HepG2 (cell line): Measurements from ENCODE around the gene EFNA3. TPM values are rescaled to one million over a fixed set of nuclear protein-coding genes. Genes with fewer than 3 reads are reported as not detected.

Experiments
- ARID5B ChIP-seq: IDR thresholded peaks from 2 replicates; pipeline ENCODE4 v1.4.0; 2020; ENCODE audit warnings: mild to moderate bottlenecking, missing genetic modification reagents
- ATF7 ChIP-seq, 2 experiments: fragments of 450-650 bp in 1 of 2; sonication (generic) in 1 of 2; formaldehyde crosslinking in 1 of 2; IDR thresholded peaks; 2 replicates each; pipeline versions ENCODE4 v1.4.0 to v1.6.1; 2016 to 2020; ENCODE audit warnings: antibody characterized with exemption in 1 of 2, mild to moderate bottlenecking in 1 of 2, missing genetic modification reagents in 1 of 2
- KLF11 ChIP-seq: IDR thresholded peaks from 2 replicates; pipeline ENCODE4 v1.6.1; 2016; ENCODE audit warnings: missing compliant biosample characterization
- MXD1 ChIP-seq: sonication (generic); formaldehyde crosslinking; IDR thresholded peaks from 2 replicates; pipeline ENCODE4 v1.4.0; 2020; ENCODE audit warnings: mild to moderate bottlenecking, missing genetic modification reagents
- RAD21 ChIP-seq: fragments of 450-650 bp; formaldehyde crosslinking; IDR thresholded peaks from 2 replicates; pipeline ENCODE4 v1.5.0; 2020; ENCODE audit warnings: mild to moderate bottlenecking
- ZHX2 ChIP-seq, 2 experiments: sonication (generic) in 1 of 2; formaldehyde crosslinking in 1 of 2; IDR thresholded peaks; 2 replicates each; pipeline versions ENCODE4 v1.6.1 to v1.9.0; 2014 to 2022; ENCODE audit warnings: antibody characterized with exemption in 1 of 2, borderline replicate concordance in 1 of 2, inconsistent platforms in 1 of 2, low read depth in 1 of 2, missing genetic modification reagents in 1 of 2
- ZKSCAN1 ChIP-seq: fragments of 150-350 bp; IDR thresholded peaks from 2 replicates; pipeline ENCODE4 v1.6.1; 2014; ENCODE audit warnings: low read length
- ZNF276 ChIP-seq: sonication (generic); formaldehyde crosslinking; IDR thresholded peaks from 2 replicates; pipeline ENCODE4 v1.4.0; 2020; ENCODE audit warnings: mild to moderate bottlenecking, low read depth, missing genetic modification reagents
- ZNF333 ChIP-seq: sonication (generic); formaldehyde crosslinking; IDR thresholded peaks from 2 replicates; pipeline ENCODE4 v1.4.0; 2020; ENCODE audit warnings: mild to moderate bottlenecking, missing genetic modification reagents, borderline replicate concordance
- ZNF335 ChIP-seq: sonication (generic); formaldehyde crosslinking; IDR thresholded peaks from 2 replicates; pipeline ENCODE4 v1.4.0; 2020; ENCODE audit warnings: missing genetic modification reagents
- ZNF44 ChIP-seq: sonication (generic); formaldehyde crosslinking; IDR thresholded peaks from 2 replicates; pipeline ENCODE4 v1.5.1; 2020; ENCODE audit warnings: mild to moderate bottlenecking, missing genetic modification reagents
- ZNF572 ChIP-seq: sonication (generic); formaldehyde crosslinking; IDR thresholded peaks from 2 replicates; pipeline ENCODE4 v1.5.1; 2020; ENCODE audit warnings: mild to moderate bottlenecking, missing genetic modification reagents
- ZNF777 ChIP-seq: sonication (generic); formaldehyde crosslinking; IDR thresholded peaks from 2 replicates; pipeline ENCODE4 v1.4.0; 2020; ENCODE audit warnings: missing genetic modification reagents
- polyA plus RNA-seq, 8 experiments: library from polyadenylated mRNA; depleted of rRNA in 3 of 8; stranded (reverse) in 7 of 8; unstranded in 1 of 8; fragments of >200 nt; fragmentation: Illumina TruSeq in 4 of 8; extraction: Trizol in 4 of 8; gene quantifications; 2 replicates each; pipeline versions ENCODE4 v1.2.1 to v1.2.3, GENCODE V29; 2011 to 2016; ENCODE audit warnings: low read depth in 4 of 8, missing spikeins in 1 of 8, mixed read lengths in 1 of 8; ENCODE audit not compliant: insufficient read depth in 1 of 8
- total RNA-seq, 5 experiments: library from RNA; depleted of rRNA; stranded (reverse); fragments of >200 nt; fragmentation: Illumina TruSeq; extraction: Trizol; gene quantifications; 2 replicates each; pipeline ENCODE4 v1.2.3, GENCODE V29; 2016; ENCODE audit warnings: low read depth in 1 of 5
- TF ChIP-seq, protein P1 (sequence below): conservative IDR thresholded peaks from 2 replicates; pipeline ENCODE4 v1.6.1; 2018; ENCODE audit warnings: missing genetic modification reagents

Gene EFNA3
- total and polyA plus RNA-seq, 2 of the 13 experiments (the other 11 are each of a cell fraction or from before 2014, with no cell fraction given) = 1.0 to 5.7 TPM

GRCh38 chr1:155125946-155126555 is 47.4 kb downstream of the EFNA3 start (continued):
- TF ChIP-seq ZHX2 (IDR thresholded peaks at IDR 0.05; ENCODE audit: low read depth) = peak; percentile 58; the same call in 1 of the 2 replicates
- no peak for TF ChIP-seq ZHX2 (CRISPR knock-in tag; IDR thresholded peaks at IDR 0.05; ENCODE audit: borderline replicate concordance)
- TF ChIP-seq ZNF777 = peak; percentile 86
- peak; percentile 93 for TF ChIP-seq KLF11 (CRISPR knock-in tag)
- peak; percentile 86; the same call in 1 of the 2 replicates for TF ChIP-seq ZNF276 (CRISPR knock-in tag)
- peak; percentile 95 for TF ChIP-seq ZNF335 (CRISPR knock-in tag)
- TF ChIP-seq MXD1 (CRISPR knock-in tag) = peak; percentile 92
- TF ChIP-seq RAD21 (CRISPR knock-in tag) = peak; percentile 68
- TF ChIP-seq ZNF44 (CRISPR knock-in tag) = peak; percentile 85; the same call in 1 of the 2 replicates
- TF ChIP-seq ZKSCAN1 = 0 out of 2 replicates have a peak, but pooled peaks have one; percentile 7
- TF ChIP-seq, protein P1, sequence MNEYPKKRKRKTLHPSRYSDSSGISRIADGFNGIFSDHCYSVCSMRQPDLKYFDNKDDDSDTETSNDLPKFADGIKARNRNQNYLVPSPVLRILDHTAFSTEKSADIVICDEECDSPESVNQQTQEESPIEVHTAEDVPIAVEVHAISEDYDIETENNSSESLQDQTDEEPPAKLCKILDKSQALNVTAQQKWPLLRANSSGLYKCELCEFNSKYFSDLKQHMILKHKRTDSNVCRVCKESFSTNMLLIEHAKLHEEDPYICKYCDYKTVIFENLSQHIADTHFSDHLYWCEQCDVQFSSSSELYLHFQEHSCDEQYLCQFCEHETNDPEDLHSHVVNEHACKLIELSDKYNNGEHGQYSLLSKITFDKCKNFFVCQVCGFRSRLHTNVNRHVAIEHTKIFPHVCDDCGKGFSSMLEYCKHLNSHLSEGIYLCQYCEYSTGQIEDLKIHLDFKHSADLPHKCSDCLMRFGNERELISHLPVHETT (CRISPR knock-in tag) = peak; percentile 91
- no peak for TF ChIP-seq ATF7 (IDR thresholded peaks at IDR 0.05)
- TF ChIP-seq ATF7 (CRISPR knock-in tag; IDR thresholded peaks at IDR 0.05) = peak; percentile 86
- TF ChIP-seq ARID5B = peak; percentile 97
- peak; percentile 26; the same call in 1 of the 2 replicates for TF ChIP-seq ZNF333 (CRISPR knock-in tag)
- TF ChIP-seq ZNF572 = 0 out of 2 replicates have a peak, but pooled peaks have one; percentile 23
